Measurements from ENCODE around the gene FBXO15.

The FBXO15 gene

GRCh38 chr18:74147779-74148542, at the start of gene FBXO15, which contains the start of gene TIMM21:
FBXO15 (minus strand) TSS chr18:74147834; CDS start chr18:74147785, 49 bp downstream.
TIMM21 (plus strand) TSS chr18:74148523; CDS start chr18:74148809, 286 bp downstream.
- DNase-seq, result peak; percentile 68 to 96 (median 92)

GRCh38 chr18:74196220-74197119, 48.8 kb upstream of the FBXO15 start:
- DNase-seq, result peak in 18 of 51 donors; percentile 2 to 88 (median 23)

GRCh38 chr18:74194691-74195090, 47.1 kb upstream of the FBXO15 start:
- DNase-seq, result no peak

GRCh38 chr18:74191577-74191976, 43.9 kb upstream of the FBXO15 start:
- no peak for DNase-seq

- no peak for DNase-seq
Observed at GRCh38 chr18:74190086-74190485, 42.5 kb upstream of the FBXO15 start.

- DNase-seq, result no peak
Observed at GRCh38 chr18:74186661-74187060, 39.0 kb upstream of the FBXO15 start.

- no peak for DNase-seq
Observed at GRCh38 chr18:74185860-74186259, 38.2 kb upstream of the FBXO15 start.

GRCh38 chr18:74184875-74185274, 37.2 kb upstream of the FBXO15 start:
- DNase-seq, result no peak

GRCh38 chr18:74183130-74183529, 35.5 kb upstream of the FBXO15 start:
- no peak for DNase-seq

GRCh38 chr18:74182335-74182734, 34.7 kb upstream of the FBXO15 start:
- DNase-seq, result no peak

- DNase-seq, result no peak
Observed at GRCh38 chr18:74179623-74180199, 32.1 kb upstream of the FBXO15 start.

- DNase-seq, result no peak
Observed at GRCh38 chr18:74178884-74179283, 31.2 kb upstream of the FBXO15 start.

- no peak for DNase-seq
Observed at GRCh38 chr18:74175658-74176057, 28.0 kb upstream of the FBXO15 start.

GRCh38 chr18:74173434-74173750, 25.8 kb upstream of the FBXO15 start:
- DNase-seq, result no peak

- DNase-seq, result no peak
Observed at GRCh38 chr18:74172697-74173433, 25.2 kb upstream of the FBXO15 start.

GRCh38 chr18:74171910-74172606, 24.4 kb upstream of the FBXO15 start:
- no peak for DNase-seq

GRCh38 chr18:74166386-74166785, 18.8 kb upstream of the FBXO15 start:
- DNase-seq, result no peak

GRCh38 chr18:74163019-74163660, 15.5 kb upstream of the FBXO15 start:
- no peak for DNase-seq

- DNase-seq, result no peak
Observed at GRCh38 chr18:74155276-74155675, 7.6 kb upstream of the FBXO15 start.

- DNase-seq, result no peak
Observed at GRCh38 chr18:74154716-74155115, 7.1 kb upstream of the FBXO15 start.

All from hypothalamus (tissue), 51 donors.